Activated CD8-positive, alpha-beta memory T cell treated with anti-CD3 and anti-CD28 coated beads, Interleukin-2, amount 10 ng/mL, durations not matched to agents 7 days and 5 days (primary cell): ENCODE data around the gene NEDD4L. TPM values are rescaled to one million over a fixed set of nuclear protein-coding genes. Genes with fewer than 3 reads are reported as not detected.
A peak's percentile ranks its signal among the peaks of the same experiment; 100 is the strongest.
"Not testable (repeated sequence)": the region's sequence is repeated elsewhere in the genome, so short reads cannot be mapped to it uniquely, and the experiment has no call there.

Experiments used
- ATAC-seq: fragments of 150-1000 bp; cut with Tn5 transposase; one replicate; pipeline ENCODE4 v1.10.0; 2021; ENCODE audit warnings: moderate library complexity
- CTCF ChIA-PET: fragments of 350-600 bp; sonication (Branson Sonifier 250); formaldehyde crosslinking; loops from one replicate; lab custom pipeline; 2021; ENCODE audit warnings: antibody characterized with exemption; lab: Charles Lee
- DNase-seq: peaks from one replicate; pipeline ENCODE4 v3.0.0-alpha.2; 2020
- H3K27ac Mint-ChIP-seq: one replicate; pipeline ENCODE4 v1.8.0; 2021; ENCODE audit warnings: mild to moderate bottlenecking, mixed read lengths
- H3K27me3 Mint-ChIP-seq: one replicate; pipeline ENCODE4 v1.8.0; 2021; ENCODE audit warnings: mixed read lengths
- H3K36me3 Mint-ChIP-seq: one replicate; pipeline ENCODE4 v1.8.0; 2021; ENCODE audit warnings: mild to moderate bottlenecking, mixed read lengths
- H3K4me1 Mint-ChIP-seq: one replicate; pipeline ENCODE4 v1.8.0; 2021; ENCODE audit warnings: mixed read lengths
- H3K4me3 Mint-ChIP-seq: one replicate; pipeline ENCODE4 v1.8.0; 2021; ENCODE audit warnings: mild to moderate bottlenecking, moderate library complexity, mixed read lengths
- H3K9me3 Mint-ChIP-seq: one replicate; pipeline ENCODE4 v1.8.0; 2022; ENCODE audit warnings: low read depth, mixed read lengths
- total RNA-seq, 2 experiments: library from RNA; stranded (reverse); gene quantifications; one replicate each; pipeline ENCODE4 v1.2.3, GENCODE V29; 2021

The NEDD4L gene
- 1 to 10 TPM; 1.4 to 4.2 TPM for total RNA-seq

GRCh38 chr18:58043491-58044369, at the start of gene NEDD4L:
Gene NEDD4L (plus strand): TSS chr18:58044226. CDS start chr18:58044661, 435 bp downstream.
- Mint-ChIP-seq H3K4me3 (peak within 1 kb of the TSS; percentile 77), H3K9me3 (no peaks in the 10 kb centered on the region), H3K4me1 (peaks cover 19% of the 10 kb centered on the region), H3K36me3 (no peaks in the 10 kb centered on the region), H3K27me3 (peaks cover 60% of the 10 kb centered on the region), H3K27ac (no peak within 1 kb of the TSS)
- ATAC-seq (peak; percentile 90), DNase-seq (peak; percentile 83)
- CTCF ChIA-PET: interaction anchor here (0.7 to 2.8 kb wide), 16 partner anchors 9 to 292 kb away, joined by 3 to 25 read pairs (median 4); no protein-coding TSS in a partner anchor

- Mint-ChIP-seq H3K27ac (no peak overlapping the region), H3K9me3 (no peaks in the 10 kb centered on the region), H3K4me1 (no peaks in the 10 kb centered on the region), H3K36me3 (no peaks in the 10 kb centered on the region), H3K4me3 (no peak overlapping the region), H3K27me3 (peaks cover 4% of the 10 kb centered on the region)
- DNase-seq (no peak), ATAC-seq (no peak)
- CTCF ChIA-PET: no interaction called here
Observed at GRCh38 chr18:57995331-57995730, 48.7 kb upstream of the NEDD4L start.

- H3K27me3 Mint-ChIP-seq, H3K4me1 Mint-ChIP-seq, ATAC-seq, CTCF ChIA-PET, H3K9me3 Mint-ChIP-seq, DNase-seq, H3K36me3 Mint-ChIP-seq, H3K4me3 Mint-ChIP-seq, H3K27ac Mint-ChIP-seq: not testable (repeated sequence)
Observed at GRCh38 chr18:57996894-57997293, 47.1 kb upstream of the NEDD4L start.

GRCh38 chr18:57997820-57998219, 46.2 kb upstream of the NEDD4L start:
- DNase-seq (no peak), ATAC-seq (no peak)
- Mint-ChIP-seq H3K4me3 (no peak overlapping the region), H3K27me3 (peaks cover 14% of the 10 kb centered on the region), H3K9me3 (no peaks in the 10 kb centered on the region), H3K36me3 (no peaks in the 10 kb centered on the region), H3K4me1 (no peaks in the 10 kb centered on the region), H3K27ac (no peak overlapping the region)
- CTCF ChIA-PET: no interaction called here

- Mint-ChIP-seq H3K4me3 (no peak overlapping the region), H3K36me3 (no peaks in the 10 kb centered on the region), H3K27me3 (peaks cover 14% of the 10 kb centered on the region), H3K4me1 (no peaks in the 10 kb centered on the region), H3K9me3 (no peaks in the 10 kb centered on the region), H3K27ac (no peak overlapping the region)
- no peak for DNase-seq
- ATAC-seq: no peak
- CTCF ChIA-PET: no interaction called here
Observed at GRCh38 chr18:57998461-57998860, 45.6 kb upstream of the NEDD4L start.

GRCh38 chr18:58004317-58004716, 39.7 kb upstream of the NEDD4L start:
- CTCF ChIA-PET: no interaction called here
- no peaks in the 10 kb centered on the region for H3K9me3 Mint-ChIP-seq
- no peak for ATAC-seq
- H3K27ac Mint-ChIP-seq: no peak overlapping the region
- peaks cover 15% of the 10 kb centered on the region for H3K27me3 Mint-ChIP-seq
- no peaks in the 10 kb centered on the region for H3K36me3 Mint-ChIP-seq
- no peaks in the 10 kb centered on the region for H3K4me1 Mint-ChIP-seq
- no peak for DNase-seq
- no peak overlapping the region for H3K4me3 Mint-ChIP-seq

- Mint-ChIP-seq H3K27me3 (peaks cover 15% of the 10 kb centered on the region), H3K9me3 (no peaks in the 10 kb centered on the region), H3K4me1 (no peaks in the 10 kb centered on the region), H3K4me3 (no peak overlapping the region), H3K36me3 (no peaks in the 10 kb centered on the region), H3K27ac (no peak overlapping the region)
- DNase-seq: no peak
- CTCF ChIA-PET: no interaction called here
- no peak for ATAC-seq
Observed at GRCh38 chr18:58005011-58005410, 39.0 kb upstream of the NEDD4L start.

- DNase-seq: no peak
- H3K36me3 Mint-ChIP-seq: no peaks in the 10 kb centered on the region
- peaks cover 15% of the 10 kb centered on the region for H3K27me3 Mint-ChIP-seq
- no peak overlapping the region for H3K27ac Mint-ChIP-seq
- H3K9me3 Mint-ChIP-seq: no peaks in the 10 kb centered on the region
- CTCF ChIA-PET: no interaction called here
- ATAC-seq: no peak
- H3K4me1 Mint-ChIP-seq: no peaks in the 10 kb centered on the region
- H3K4me3 Mint-ChIP-seq: no peak overlapping the region
Observed at GRCh38 chr18:58005885-58006523, 38.0 kb upstream of the NEDD4L start.

- Mint-ChIP-seq H3K4me3 (no peak overlapping the region), H3K27me3 (peaks cover 8% of the 10 kb centered on the region), H3K9me3 (no peaks in the 10 kb centered on the region), H3K27ac (no peak overlapping the region), H3K4me1 (no peaks in the 10 kb centered on the region), H3K36me3 (no peaks in the 10 kb centered on the region)
- CTCF ChIA-PET: no interaction called here
- no peak for DNase-seq
- ATAC-seq: no peak
Observed at GRCh38 chr18:58009166-58009565, 34.9 kb upstream of the NEDD4L start.

- H3K4me3 Mint-ChIP-seq: no peak overlapping the region
- ATAC-seq (no peak), DNase-seq (no peak)
- CTCF ChIA-PET: no interaction called here
- peaks cover 5% of the 10 kb centered on the region for H3K27me3 Mint-ChIP-seq
- no peaks in the 10 kb centered on the region for H3K4me1 Mint-ChIP-seq
- no peak overlapping the region for H3K27ac Mint-ChIP-seq
- H3K36me3 Mint-ChIP-seq: no peaks in the 10 kb centered on the region
- no peaks in the 10 kb centered on the region for H3K9me3 Mint-ChIP-seq
Observed at GRCh38 chr18:58010265-58010664, 33.8 kb upstream of the NEDD4L start.

- Mint-ChIP-seq H3K27ac (no peak overlapping the region), H3K9me3 (no peaks in the 10 kb centered on the region), H3K4me3 (no peak overlapping the region), H3K36me3 (no peaks in the 10 kb centered on the region), H3K27me3 (peaks cover 3% of the 10 kb centered on the region), H3K4me1 (no peaks in the 10 kb centered on the region)
- DNase-seq (no peak), ATAC-seq (no peak)
- CTCF ChIA-PET: no interaction called here
Observed at GRCh38 chr18:58012356-58012755, 31.7 kb upstream of the NEDD4L start.

- no peak overlapping the region for H3K27ac Mint-ChIP-seq
- H3K36me3 Mint-ChIP-seq: no peaks in the 10 kb centered on the region
- no peaks in the 10 kb centered on the region for H3K4me1 Mint-ChIP-seq
- CTCF ChIA-PET: no interaction called here
- DNase-seq: no peak
- peaks cover 3% of the 10 kb centered on the region for H3K27me3 Mint-ChIP-seq
- no peak for ATAC-seq
- H3K4me3 Mint-ChIP-seq: no peak overlapping the region
- no peaks in the 10 kb centered on the region for H3K9me3 Mint-ChIP-seq
Observed at GRCh38 chr18:58013241-58014211, 30.5 kb upstream of the NEDD4L start.

- Mint-ChIP-seq H3K4me1 (no peaks in the 10 kb centered on the region), H3K27ac (no peak overlapping the region), H3K36me3 (no peaks in the 10 kb centered on the region), H3K4me3 (no peak overlapping the region), H3K9me3 (no peaks in the 10 kb centered on the region), H3K27me3 (peaks cover 5% of the 10 kb centered on the region)
- ATAC-seq (no peak), DNase-seq (no peak)
- CTCF ChIA-PET: no interaction called here
Observed at GRCh38 chr18:58015065-58015780, 28.8 kb upstream of the NEDD4L start.
